ENCODE data around the gene MRPS22. TPM values are rescaled to one million over a fixed set of nuclear protein-coding genes. Genes with fewer than 3 reads are reported as not detected.

The MRPS22 gene
- total RNA-seq, 4 donors from 2014 or later = 39.5 to 53.3 (median 47.0) TPM

DNA sequence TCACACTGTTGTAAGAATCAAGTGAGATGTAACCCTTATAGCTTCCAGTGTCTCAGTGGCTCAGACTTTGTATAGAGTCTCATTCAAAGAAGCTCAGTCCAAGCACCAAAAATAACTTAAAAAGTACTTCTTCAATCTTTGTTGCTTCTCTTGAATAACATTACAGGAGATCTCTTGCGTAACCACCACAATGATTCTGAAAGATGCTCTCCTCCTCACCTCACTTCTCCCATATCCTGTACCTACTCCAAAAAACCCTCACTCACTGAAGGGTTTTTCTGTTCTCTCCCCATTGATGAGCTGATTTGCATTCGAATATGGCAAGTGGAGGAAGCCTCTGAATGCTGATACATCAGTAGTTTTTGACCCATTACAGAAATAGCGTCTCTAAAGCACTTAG lies 39.4 kb upstream of the MRPS22 start:
- intact Hi-C loops (cut with DNase I; ENCODE audit: low total_unique reads) = no loop called here
- 85 to 91% methylated on average over 3 of the region's 3 CpGs for WGBS, 2 donors
- no peak overlapping the region for H3K4me3 ChIP-seq (ENCODE audit: low read depth, poor library complexity, severe bottlenecking)
- no peak for DNase-seq (ENCODE audit: low spot score in 2 of 2)
- no peak for TF ChIP-seq POLR2A (IDR thresholded peaks at IDR 0.05)
- TF ChIP-seq, protein P1, sequence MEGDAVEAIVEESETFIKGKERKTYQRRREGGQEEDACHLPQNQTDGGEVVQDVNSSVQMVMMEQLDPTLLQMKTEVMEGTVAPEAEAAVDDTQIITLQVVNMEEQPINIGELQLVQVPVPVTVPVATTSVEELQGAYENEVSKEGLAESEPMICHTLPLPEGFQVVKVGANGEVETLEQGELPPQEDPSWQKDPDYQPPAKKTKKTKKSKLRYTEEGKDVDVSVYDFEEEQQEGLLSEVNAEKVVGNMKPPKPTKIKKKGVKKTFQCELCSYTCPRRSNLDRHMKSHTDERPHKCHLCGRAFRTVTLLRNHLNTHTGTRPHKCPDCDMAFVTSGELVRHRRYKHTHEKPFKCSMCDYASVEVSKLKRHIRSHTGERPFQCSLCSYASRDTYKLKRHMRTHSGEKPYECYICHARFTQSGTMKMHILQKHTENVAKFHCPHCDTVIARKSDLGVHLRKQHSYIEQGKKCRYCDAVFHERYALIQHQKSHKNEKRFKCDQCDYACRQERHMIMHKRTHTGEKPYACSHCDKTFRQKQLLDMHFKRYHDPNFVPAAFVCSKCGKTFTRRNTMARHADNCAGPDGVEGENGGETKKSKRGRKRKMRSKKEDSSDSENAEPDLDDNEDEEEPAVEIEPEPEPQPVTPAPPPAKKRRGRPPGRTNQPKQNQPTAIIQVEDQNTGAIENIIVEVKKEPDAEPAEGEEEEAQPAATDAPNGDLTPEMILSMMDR (IDR thresholded peaks at IDR 0.05) = no peak

DNA sequence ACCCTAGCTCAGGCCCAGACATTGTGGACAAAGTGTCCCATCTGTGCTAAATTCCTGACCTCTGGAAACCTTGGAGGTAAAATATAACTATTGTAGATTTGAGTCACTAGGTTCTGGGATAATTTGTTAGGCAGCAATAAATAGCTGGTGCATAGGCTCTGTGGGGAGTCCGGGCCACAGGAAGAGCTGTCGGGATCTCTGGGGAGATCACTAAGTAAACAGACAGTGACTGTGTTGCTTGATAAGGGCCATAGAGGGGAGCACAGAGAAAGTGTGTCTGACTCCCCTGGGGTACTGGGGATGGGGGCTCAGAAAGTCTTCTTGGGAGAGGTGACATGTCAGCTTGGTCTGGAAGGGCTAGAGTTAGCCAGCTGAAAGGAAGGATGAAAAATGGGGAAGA lies 37.7 kb upstream of the MRPS22 start:
- WGBS, 2 donors = 90 to 92% methylated on average over 2 of the region's 2 CpGs
- intact Hi-C loops (cut with DNase I; ENCODE audit: low total_unique reads) = no loop called here
- no peak for DNase-seq (ENCODE audit: low spot score in 2 of 2)
- H3K4me3 ChIP-seq (ENCODE audit: low read depth, poor library complexity, severe bottlenecking) = no peak overlapping the region
- no peak for TF ChIP-seq POLR2A (IDR thresholded peaks at IDR 0.05)
- TF ChIP-seq, protein P1 (IDR thresholded peaks at IDR 0.05) = no peak

DNA sequence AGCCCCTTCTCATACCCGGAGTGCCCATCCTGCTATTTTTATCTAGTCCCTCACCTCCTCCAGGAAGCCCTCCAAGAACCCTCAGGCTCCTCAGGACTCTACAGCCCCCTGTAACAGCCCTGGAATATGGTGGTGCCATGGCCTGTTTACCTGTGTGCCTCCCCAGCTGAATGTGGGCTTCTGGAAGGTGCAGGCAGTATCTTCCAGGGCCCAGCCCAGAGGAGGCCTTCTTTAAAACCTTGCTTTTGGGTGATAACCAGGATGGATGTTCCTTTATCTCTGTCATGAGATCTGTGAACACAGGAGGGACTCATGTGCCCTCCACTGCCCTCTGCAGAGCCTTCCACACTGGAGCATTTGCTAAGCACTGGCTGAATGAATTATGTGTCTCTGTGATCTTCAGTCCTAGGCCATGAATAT lies 36.7 kb upstream of the MRPS22 start:
- H3K4me3 ChIP-seq (ENCODE audit: low read depth, poor library complexity, severe bottlenecking) = no peak overlapping the region
- WGBS, 2 donors = 83 to 90% methylated on average over 1 of the region's 1 CpG
- intact Hi-C loops (cut with DNase I; ENCODE audit: low total_unique reads) = no loop called here
- DNase-seq (ENCODE audit: low spot score in 2 of 2) = no peak
- no peak for TF ChIP-seq POLR2A (IDR thresholded peaks at IDR 0.05)
- TF ChIP-seq, protein P1 (IDR thresholded peaks at IDR 0.05) = no peak

DNA sequence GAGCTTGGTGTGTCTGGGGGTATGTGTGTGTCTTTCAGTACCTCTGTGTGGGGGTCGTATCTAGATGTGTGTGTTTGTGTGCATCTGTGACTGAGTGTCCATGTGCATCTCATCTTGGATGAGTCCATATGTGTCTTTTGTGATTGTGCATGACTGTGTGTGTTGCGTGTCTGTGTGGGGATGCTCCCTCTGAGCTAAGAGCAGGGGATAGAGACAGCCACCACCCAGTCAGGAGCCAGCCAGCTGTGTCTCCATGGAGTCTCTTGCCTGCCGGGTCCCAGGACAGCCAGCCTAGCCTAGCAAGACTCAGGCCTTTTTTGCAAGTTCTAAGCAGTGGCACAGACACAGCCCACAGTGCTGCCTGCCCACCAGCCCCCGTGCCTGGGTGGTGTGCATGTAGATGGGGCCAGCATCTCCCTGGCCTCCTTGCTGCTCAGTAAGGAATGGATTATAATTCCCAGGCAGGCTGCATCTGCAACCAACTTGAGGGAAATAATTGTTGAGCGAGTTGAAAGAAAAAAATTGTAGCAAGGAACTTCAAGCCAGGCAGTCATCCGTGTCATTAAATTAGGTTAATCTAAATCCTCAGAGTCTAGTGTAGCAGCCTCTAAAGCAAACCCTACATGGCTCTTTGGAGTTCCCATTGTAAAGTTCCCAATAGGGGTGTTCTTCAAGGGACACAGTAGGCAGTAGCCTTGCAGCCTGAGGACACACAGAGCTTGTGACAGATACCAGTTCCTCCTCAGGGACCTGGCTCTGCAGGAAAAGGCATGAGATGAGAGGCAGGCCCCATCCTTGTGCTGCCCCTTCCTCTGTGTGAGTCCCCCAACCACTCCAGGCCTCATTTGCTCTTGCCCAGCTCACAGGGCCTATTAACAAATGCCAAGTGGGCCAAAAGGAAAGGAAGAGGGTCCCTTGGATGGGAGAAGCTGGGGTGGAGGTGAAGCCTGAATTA lies 35.9 kb upstream of the MRPS22 start:
- intact Hi-C loops (cut with DNase I; ENCODE audit: low total_unique reads) = no loop called here

DNA sequence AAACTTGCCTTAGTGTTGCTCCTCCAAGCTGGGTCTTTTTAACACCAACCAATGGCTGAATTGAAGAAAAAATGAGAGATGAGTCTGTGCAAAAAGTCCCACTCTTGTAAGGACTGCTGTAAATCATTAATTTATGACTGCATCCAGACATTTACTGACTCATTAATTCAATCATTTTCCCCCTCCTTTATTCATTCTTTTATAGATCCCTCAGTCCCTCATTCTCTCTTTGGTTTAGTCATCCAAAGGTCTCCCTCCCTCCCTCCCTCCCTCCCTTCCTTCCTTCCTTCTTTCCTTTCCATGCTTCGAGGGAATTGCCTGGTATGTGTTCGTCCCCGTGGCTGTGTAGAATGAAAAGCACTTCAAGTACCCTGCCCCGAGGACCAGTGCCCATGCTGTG lies 35.3 kb upstream of the MRPS22 start:
- TF ChIP-seq, protein P1 (IDR thresholded peaks at IDR 0.05) = no peak
- intact Hi-C loops (cut with DNase I; ENCODE audit: low total_unique reads) = no loop called here
- DNase-seq (ENCODE audit: low spot score in 2 of 2) = no peak
- 56 to 57% methylated on average over 4 of the region's 4 CpGs for WGBS, 2 donors
- no peak overlapping the region for H3K4me3 ChIP-seq (ENCODE audit: low read depth, poor library complexity, severe bottlenecking)

More for the DNA sequence above, 35.9 kb upstream of the MRPS22 start:
- no peak overlapping the region for H3K4me3 ChIP-seq (ENCODE audit: low read depth, poor library complexity, severe bottlenecking)
- DNase-seq (ENCODE audit: low spot score in 2 of 2) = no peak
- 75 to 76% methylated on average over 5 to 6 of the region's 6 CpGs for WGBS, 2 donors
- TF ChIP-seq POLR2A (IDR thresholded peaks at IDR 0.05) = no peak
- TF ChIP-seq, protein P1 (IDR thresholded peaks at IDR 0.05) = no peak

Data from lower leg skin (tissue), 4 donors.